Heart left ventricle (tissue), 16 donors: ENCODE measurements around the gene TEAD1. TPM values are rescaled to one million over a fixed set of nuclear protein-coding genes. Genes with fewer than 3 reads are reported as not detected.

ENCODE experiments used
- ATAC-seq, 4 donors: fragments of 200-7000 bp; cut with Tn5 transposase; one replicate each; pipeline ENCODE4 v1.9.1; 2020 to 2022; ENCODE audit warnings: moderate library complexity in 4 of 4, mild to moderate bottlenecking in 3 of 4, moderate number of reproducible peaks in 1 of 4
- DNase-seq, 5 donors: peaks; one replicate each; pipeline ENCODE4 v3.0.0-alpha.2; 2020
- H3K27ac ChIP-seq, 12 donors: fragments of 200-600 bp; sonication (generic) in 4 of 12; one replicate each; pipeline versions ENCODE4 v1.5.0 to v1.8.0; 2016 to 2022; ENCODE audit warnings: mild to moderate bottlenecking in 2 of 12
- H3K27me3 ChIP-seq, 9 donors: fragments of 200-600 bp; sonication (generic) in 2 of 9; one replicate each; pipeline versions ENCODE4 v1.5.1 to v1.8.0; 2016 to 2022; ENCODE audit warnings: mild to moderate bottlenecking in 3 of 9
- H3K36me3 ChIP-seq, 9 donors: fragments of 200-600 bp; sonication (generic) in 2 of 9; one replicate each; pipeline versions ENCODE4 v1.5.0 to v1.8.0; 2018 to 2022; ENCODE audit warnings: mild to moderate bottlenecking in 2 of 9
- H3K4me1 ChIP-seq, 12 donors: fragments of 200-600 bp; sonication (generic) in 4 of 12; one replicate each; pipeline versions ENCODE4 v1.5.0 to v1.8.0; 2016 to 2022; ENCODE audit warnings: mild to moderate bottlenecking in 3 of 12
- H3K4me3 ChIP-seq, 12 donors: fragments of 200-600 bp; sonication (generic) in 4 of 12; one replicate each; pipeline versions ENCODE4 v1.5.0 to v1.8.0; 2017 to 2022; ENCODE audit warnings: mild to moderate bottlenecking in 9 of 12, moderate library complexity in 4 of 12
- H3K9me3 ChIP-seq, 12 donors: fragments of 200-600 bp; sonication (generic) in 4 of 12; one replicate each; pipeline versions ENCODE4 v1.5.0 to v1.8.0; 2016 to 2022; ENCODE audit warnings: mild to moderate bottlenecking in 1 of 12
- POLR2A ChIP-seq, 2 donors: fragments of 450-650 bp; IDR thresholded peaks; one replicate each; pipeline ENCODE4 v1.6.1; 2017; ENCODE audit warnings: antibody characterized with exemption in 2 of 2, mild to moderate bottlenecking in 2 of 2, moderate library complexity in 2 of 2
- WGBS, 4 donors: extraction: QIAGEN DNeasy Blood & Tissue Kit in 2 of 4; methylation state at CpG; one replicate each; pipeline versions ENCODE4 v1.1.5 to v1.1.7; 2013 to 2018; 5-methylcytosine and 5-hydroxymethylcytosine counted together
- intact Hi-C, 10 donors: fragments of 100-400 bp; cut with DNase I; formaldehyde crosslinking; loops; one replicate each; pipeline versions ENCODE4 v1.11.1 to v1.14.2; 2022
- polyA plus RNA-seq, 2 donors: library from polyadenylated mRNA; stranded (reverse); fragments of 200-250 nt; gene quantifications; one replicate each; pipeline ENCODE4 v1.2.3, GENCODE V29; 2013
- total RNA-seq, 9 donors: library from RNA; depleted of rRNA in 2 of 9; stranded (reverse); fragments of >200 nt in 2 of 9; fragmentation: NEBNext Ultra II Directional in 3 of 9; extraction: Animal tissue kit (Norgen Biotek cat#: 25700) in 3 of 9; gene quantifications; one replicate each; pipeline versions ENCODE4 v1.1.0 to v1.2.4, GENCODE V29; 2016 to 2023
- TF ChIP-seq, protein P1 (sequence below), 12 donors: fragments of 200-600 bp; sonication (generic) in 4 of 12; IDR thresholded peaks; one replicate each; pipeline versions ENCODE4 v1.5.0 to v1.8.0; 2018 to 2022; ENCODE audit warnings: antibody characterized with exemption in 12 of 12, mild to moderate bottlenecking in 5 of 12
- donor health status: ischemic (EF 13 %, LVEDD 7.1; RV severe dilation, severe dysfunction).
- donor health status: healthy with polysubstance abuse.
- donor health status: DM: no; HTN: yes; CAD: no.
- donor health status: DM: no; HTN: no; CAD: no.
- donor health status: ischemic (EF 25% LVEDD 6.9; RV normal size, moderate dysfunction).
- donor health status: ischemic (EF 25% LVEDD 5.7; RV mildly dilated, moderate dysfunction).
- donor health status: healthy.
- donor health status: DM: yes; HTN: yes; CAD: no.
- donor health status: ischemic (EF 35%, LVEDD 5.7; RV mildly dilated, moderate dysfunction).
- donor health status: nonischemic (EF 11% LVEDD 7.7; RV severe dilation, severe dysfunction).
- donor health status: DM: yes; HTN: yes; CAD: no.
- donor health status: PGD.
- donor health status: ischemic (EF 29% LVEDD 5.4; RV normal size, mild dysfunction).
- donor health status: nonischemic (EF 23%, LVEDD 6.1; RV moderate dilation, normal function).

TEAD1 gene
- total and polyA plus RNA-seq, 11 donors: 14.4 to 161 (median 113) TPM

DNA sequence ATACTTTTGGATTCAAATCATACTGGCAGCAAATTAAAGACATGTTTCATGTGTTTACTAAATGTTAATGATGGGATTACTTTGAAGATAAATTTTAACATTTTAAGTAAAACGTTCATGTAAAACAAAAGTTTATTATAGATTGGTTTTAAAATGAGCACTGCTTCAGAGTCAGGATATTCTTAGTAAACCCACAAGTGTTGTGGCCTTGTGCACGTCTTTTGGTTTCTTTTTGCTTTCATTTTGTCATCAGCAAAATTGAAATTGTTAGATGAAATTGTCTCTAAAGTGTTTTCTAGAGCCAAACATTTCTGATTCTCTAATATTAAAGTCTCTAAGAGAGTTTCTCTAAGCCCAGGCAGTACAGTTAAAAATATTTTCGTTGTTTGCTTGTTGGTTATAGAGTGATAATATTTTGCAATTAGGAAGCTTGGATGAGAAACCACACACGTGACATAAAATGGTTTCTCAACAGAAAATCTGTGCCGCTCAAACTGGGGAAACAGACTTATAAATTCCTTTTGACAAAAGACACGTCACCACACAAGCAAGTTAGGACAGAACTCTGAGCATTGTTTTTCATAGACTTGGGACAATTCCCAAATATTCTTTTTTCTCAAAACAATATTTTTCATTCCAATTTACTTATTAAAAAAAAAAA lies 164.4 kb downstream of the TEAD1 start:
- peak overlapping the region in 4 of 12 donors; percentile 22 to 45 (median 30) for H3K27ac ChIP-seq
- DNase-seq: no peak
- intact Hi-C loops: no loop called here

DNA sequence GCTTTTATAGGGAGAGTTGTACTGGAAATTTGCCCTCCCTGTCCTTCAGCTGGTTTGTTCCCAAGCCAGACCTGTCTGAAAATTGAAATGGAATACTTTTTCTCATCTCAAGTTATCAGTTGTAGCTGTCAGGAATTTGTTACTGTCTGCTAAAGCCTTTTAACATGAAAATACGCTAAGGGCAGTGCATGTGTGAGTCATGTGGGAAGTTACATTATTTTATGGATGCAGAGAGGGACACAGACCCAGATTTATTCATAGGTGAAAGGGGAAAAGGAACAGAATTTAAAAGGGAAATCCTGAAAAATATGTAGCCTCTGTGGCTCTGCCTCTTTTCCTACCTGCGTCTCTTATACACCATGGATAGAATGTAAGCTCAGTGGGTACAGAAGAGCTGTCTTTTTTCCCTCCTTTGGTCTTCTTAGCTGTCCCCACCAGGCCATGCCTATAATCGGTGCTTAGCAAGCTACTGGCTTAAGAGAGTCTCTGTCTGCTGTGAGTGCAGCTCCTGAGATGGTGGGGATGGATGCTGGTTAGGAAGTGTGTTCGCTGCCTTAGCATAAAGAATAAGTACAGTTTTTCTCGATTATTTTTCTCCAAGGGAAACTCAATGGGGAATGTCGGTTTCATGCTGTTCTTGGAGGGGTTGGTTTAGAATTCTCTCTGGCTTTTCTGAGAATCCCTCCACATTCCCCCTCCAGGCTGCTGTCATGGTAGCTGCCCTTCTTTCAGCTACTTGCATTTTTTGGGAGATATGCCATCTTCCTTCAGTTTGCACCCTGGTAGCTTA lies 166.8 kb downstream of the TEAD1 start:
- no peaks in the 10 kb centered on the region for H3K36me3 ChIP-seq
- H3K27me3 ChIP-seq: no peaks in the 10 kb centered on the region
- H3K9me3 ChIP-seq: no peaks in the 10 kb centered on the region
- intact Hi-C loops: no loop called here
- H3K4me3 ChIP-seq: no peak overlapping the region
- ATAC-seq (no peak), DNase-seq (no peak)
- H3K4me1 ChIP-seq: peaks cover 3 to 50% (median 35%) of the 10 kb centered on the region in 12 donors
- 68 to 78% (median 71%) methylated on average over 6 of the region's 6 CpGs for WGBS, 4 donors
- no peak for TF ChIP-seq POLR2A (IDR thresholded peaks at IDR 0.05)
- TF ChIP-seq, protein P1, sequence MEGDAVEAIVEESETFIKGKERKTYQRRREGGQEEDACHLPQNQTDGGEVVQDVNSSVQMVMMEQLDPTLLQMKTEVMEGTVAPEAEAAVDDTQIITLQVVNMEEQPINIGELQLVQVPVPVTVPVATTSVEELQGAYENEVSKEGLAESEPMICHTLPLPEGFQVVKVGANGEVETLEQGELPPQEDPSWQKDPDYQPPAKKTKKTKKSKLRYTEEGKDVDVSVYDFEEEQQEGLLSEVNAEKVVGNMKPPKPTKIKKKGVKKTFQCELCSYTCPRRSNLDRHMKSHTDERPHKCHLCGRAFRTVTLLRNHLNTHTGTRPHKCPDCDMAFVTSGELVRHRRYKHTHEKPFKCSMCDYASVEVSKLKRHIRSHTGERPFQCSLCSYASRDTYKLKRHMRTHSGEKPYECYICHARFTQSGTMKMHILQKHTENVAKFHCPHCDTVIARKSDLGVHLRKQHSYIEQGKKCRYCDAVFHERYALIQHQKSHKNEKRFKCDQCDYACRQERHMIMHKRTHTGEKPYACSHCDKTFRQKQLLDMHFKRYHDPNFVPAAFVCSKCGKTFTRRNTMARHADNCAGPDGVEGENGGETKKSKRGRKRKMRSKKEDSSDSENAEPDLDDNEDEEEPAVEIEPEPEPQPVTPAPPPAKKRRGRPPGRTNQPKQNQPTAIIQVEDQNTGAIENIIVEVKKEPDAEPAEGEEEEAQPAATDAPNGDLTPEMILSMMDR (IDR thresholded peaks at IDR 0.05): no peak
- H3K27ac ChIP-seq: peak overlapping the region in 5 of 12 donors; percentile 6 to 71 (median 27)

More for the DNA sequence above, 164.4 kb downstream of the TEAD1 start:
- no peaks in the 10 kb centered on the region for H3K27me3 ChIP-seq
- 57 to 80% (median 63%) methylated on average over 6 of the region's 6 CpGs for WGBS, 4 donors
- no peak for TF ChIP-seq POLR2A (IDR thresholded peaks at IDR 0.05)
- TF ChIP-seq, protein P1 (IDR thresholded peaks at IDR 0.05): no peak
- H3K4me3 ChIP-seq: peak overlapping the region in 4 of 12 donors; percentile 9 to 35 (median 22)
- no peak for ATAC-seq
- no peaks in the 10 kb centered on the region for H3K9me3 ChIP-seq
- peaks cover 0 to 34% (median 27%) of the 10 kb centered on the region in 12 donors for H3K4me1 ChIP-seq
- H3K36me3 ChIP-seq: no peaks in the 10 kb centered on the region

DNA sequence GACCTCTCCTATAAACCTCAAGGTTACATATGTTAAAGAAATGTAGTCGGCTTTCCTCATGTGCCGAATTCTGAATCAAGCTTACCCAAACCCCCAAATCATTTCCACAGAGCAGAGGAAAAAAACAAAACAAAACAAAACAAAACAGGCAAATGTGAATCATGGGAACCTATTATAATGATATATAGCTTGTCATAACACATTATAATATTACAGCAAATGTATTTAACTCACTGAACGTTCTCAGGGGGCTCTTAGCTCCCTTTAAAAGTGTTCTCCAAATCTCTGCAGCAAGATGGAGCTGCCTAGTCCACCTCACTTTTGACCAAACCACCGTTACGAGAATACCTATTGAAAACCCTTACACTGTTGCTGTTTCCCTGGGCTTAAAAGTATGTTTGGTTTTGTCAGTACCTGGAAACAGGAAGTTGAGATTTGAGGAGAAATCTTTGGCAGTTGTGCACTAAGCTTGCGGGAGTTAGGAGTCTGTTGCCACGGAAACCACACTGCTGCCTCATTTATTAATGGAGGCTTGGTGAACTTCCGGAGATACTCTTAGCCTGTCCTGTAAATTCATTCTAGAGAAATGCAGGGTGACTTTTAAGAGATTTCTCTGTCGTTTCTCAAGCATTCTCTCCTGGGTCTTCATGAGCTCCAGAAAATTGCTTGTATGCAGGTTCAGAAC lies 167.9 kb downstream of the TEAD1 start:
- H3K27ac ChIP-seq: peak overlapping the region in 1 of 12 donors; percentile 71
- intact Hi-C loops: no loop called here

More for the DNA sequence above, 167.9 kb downstream of the TEAD1 start:
- DNase-seq: peak in 1 of 5 donors; percentile 15
- no peak for TF ChIP-seq POLR2A (IDR thresholded peaks at IDR 0.05)
- TF ChIP-seq, protein P1 (IDR thresholded peaks at IDR 0.05): no peak
- no peaks in the 10 kb centered on the region for H3K36me3 ChIP-seq
- H3K9me3 ChIP-seq: no peaks in the 10 kb centered on the region
- H3K4me3 ChIP-seq: no peak overlapping the region
- H3K27me3 ChIP-seq: no peaks in the 10 kb centered on the region
- H3K4me1 ChIP-seq: peaks cover 3 to 60% (median 44%) of the 10 kb centered on the region in 12 donors
- peak in 1 of 4 donors; percentile 32 for ATAC-seq
- WGBS, 4 donors: 37 to 46% (median 43%) methylated on average over 9 of the region's 9 CpGs
